Bronchial epithelial cell (primary cell): Measurements from ENCODE around the gene TASOR2. TPM values are rescaled to one million over a fixed set of nuclear protein-coding genes. Genes with fewer than 3 reads are reported as not detected.

ENCODE experiments used
- DNase-seq: peaks from one replicate; pipeline ENCODE4 v3.0.0-alpha.2; 2010; ENCODE audit warnings: low read depth
- FAIRE-seq: peaks from 2 replicates; lab custom pipeline; 2011; peaks lifted over from hg19 to GRCh38; lab: Jason Lieb, UNC
- H3K27me3 ChIP-seq: 2 replicates; pipeline ENCODE4 v1.5.1; 2011; ENCODE audit warnings: low read length; ENCODE audit not compliant: control insufficient read depth, insufficient read depth
- H3K36me3 ChIP-seq: 2 replicates; pipeline ENCODE4 v1.5.1; 2011; ENCODE audit warnings: low read length; ENCODE audit not compliant: control insufficient read depth, insufficient read depth
- H3K4me3 ChIP-seq: 2 replicates; pipeline ENCODE4 v1.5.1; 2011; ENCODE audit warnings: mild to moderate bottlenecking, low read depth, low read length, control low read depth
- total RNA-seq: library from RNA; depleted of rRNA; stranded (reverse); fragments of >200 nt; gene quantifications from 2 replicates; pipeline ENCODE4 v1.2.1, GENCODE V29; 2014
- TF ChIP-seq, protein P1 (sequence below): IDR thresholded peaks from 2 replicates; pipeline ENCODE4 v1.5.1; 2011; ENCODE audit warnings: mild to moderate bottlenecking, moderate library complexity, low read length, control low read depth, inconsistent platforms; ENCODE audit not compliant: insufficient read depth, severe bottlenecking

TASOR2 gene
- total RNA-seq, 1 donor from 2014 or later, result 54.8 TPM

DNA sequence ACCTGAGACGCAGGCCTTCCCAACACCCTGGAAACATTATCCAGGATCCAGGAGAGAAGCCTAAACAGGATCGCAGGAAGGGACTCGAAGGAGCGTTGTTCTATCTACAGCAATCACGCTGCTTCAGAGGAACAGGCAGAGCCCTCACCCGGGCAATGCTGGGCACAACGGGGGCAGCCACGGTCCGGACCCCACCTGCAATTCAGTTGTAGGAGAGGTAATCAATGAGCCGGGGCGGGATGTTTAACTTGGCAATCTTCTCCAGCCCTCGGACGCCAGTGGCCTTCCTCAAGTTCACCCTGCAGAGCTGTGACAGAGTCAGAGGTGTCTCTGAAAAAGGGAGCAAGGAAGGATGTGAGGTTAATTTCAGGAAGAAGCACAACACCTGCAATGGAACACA, 44.1 kb upstream of the TASOR2 start:
- Histone ChIP-seq H3K27me3 (no peaks in the 10 kb centered on the region), H3K36me3 (peaks cover 14% of the 10 kb centered on the region), H3K4me3 (no peak overlapping the region)
- TF ChIP-seq, protein P1, sequence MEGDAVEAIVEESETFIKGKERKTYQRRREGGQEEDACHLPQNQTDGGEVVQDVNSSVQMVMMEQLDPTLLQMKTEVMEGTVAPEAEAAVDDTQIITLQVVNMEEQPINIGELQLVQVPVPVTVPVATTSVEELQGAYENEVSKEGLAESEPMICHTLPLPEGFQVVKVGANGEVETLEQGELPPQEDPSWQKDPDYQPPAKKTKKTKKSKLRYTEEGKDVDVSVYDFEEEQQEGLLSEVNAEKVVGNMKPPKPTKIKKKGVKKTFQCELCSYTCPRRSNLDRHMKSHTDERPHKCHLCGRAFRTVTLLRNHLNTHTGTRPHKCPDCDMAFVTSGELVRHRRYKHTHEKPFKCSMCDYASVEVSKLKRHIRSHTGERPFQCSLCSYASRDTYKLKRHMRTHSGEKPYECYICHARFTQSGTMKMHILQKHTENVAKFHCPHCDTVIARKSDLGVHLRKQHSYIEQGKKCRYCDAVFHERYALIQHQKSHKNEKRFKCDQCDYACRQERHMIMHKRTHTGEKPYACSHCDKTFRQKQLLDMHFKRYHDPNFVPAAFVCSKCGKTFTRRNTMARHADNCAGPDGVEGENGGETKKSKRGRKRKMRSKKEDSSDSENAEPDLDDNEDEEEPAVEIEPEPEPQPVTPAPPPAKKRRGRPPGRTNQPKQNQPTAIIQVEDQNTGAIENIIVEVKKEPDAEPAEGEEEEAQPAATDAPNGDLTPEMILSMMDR, result no peak
- no peak for FAIRE-seq
- DNase-seq, result no peak

DNA sequence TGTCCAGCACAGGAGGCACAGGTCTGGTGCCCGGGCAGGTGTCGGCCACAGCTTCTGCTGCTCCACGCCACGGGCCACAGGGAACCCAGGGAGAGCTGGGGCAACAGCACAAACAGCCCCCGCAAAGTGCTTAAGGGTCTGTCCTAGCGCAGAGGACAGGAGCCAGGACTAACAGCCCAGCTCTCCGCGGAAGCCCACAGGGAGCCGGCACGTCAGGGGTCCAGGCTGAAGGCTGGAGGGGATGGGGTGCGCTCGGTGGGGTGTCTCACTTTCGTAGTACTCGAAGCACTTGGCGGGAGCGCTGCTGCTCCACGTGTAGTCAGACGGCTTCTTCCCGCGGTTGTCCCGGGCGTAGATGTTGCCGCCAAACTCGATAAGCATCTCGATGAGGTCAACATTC, 43.1 kb upstream of the TASOR2 start:
- Histone ChIP-seq H3K4me3 (no peak overlapping the region), H3K27me3 (no peaks in the 10 kb centered on the region), H3K36me3 (peaks cover 14% of the 10 kb centered on the region)
- TF ChIP-seq, protein P1, result no peak
- FAIRE-seq (no peak), DNase-seq (no peak)

DNA sequence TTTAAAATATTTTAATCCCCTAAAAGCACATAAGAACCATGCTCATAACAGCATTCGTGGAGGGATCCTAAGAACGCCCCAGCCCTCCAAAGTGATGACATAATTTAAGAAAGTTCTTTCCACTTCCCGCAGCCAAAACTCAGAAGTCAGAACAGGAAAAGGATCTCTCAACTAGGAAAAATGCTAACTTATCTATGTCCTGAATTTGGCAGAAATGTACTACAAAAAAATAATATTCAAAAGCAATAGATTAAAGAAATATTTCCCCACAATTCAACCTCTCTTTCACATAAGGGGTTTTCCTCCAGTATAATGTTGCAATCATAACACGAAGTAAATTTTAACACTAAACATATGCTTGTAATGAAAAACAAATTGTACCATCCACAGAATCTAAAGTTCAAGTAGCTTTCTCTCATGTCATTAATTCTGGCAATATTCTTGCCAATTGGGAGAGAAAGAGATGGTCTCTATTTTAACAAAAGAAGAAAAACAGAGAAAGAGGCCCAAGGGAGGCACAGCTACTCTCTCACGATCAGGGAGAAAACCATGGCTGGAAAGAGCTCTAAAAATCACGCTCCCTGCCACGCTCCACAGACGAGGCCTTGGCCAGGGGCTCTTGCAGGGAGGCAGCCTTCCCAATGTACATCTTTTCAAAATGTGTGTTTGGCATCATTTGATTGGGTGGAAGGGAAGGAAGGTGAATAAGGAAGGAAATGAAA, 41.1 kb upstream of the TASOR2 start:
- no peak for FAIRE-seq
- Histone ChIP-seq H3K36me3 (peaks cover 15% of the 10 kb centered on the region), H3K4me3 (no peak overlapping the region), H3K27me3 (no peaks in the 10 kb centered on the region)
- TF ChIP-seq, protein P1, result no peak
- no peak for DNase-seq

DNA sequence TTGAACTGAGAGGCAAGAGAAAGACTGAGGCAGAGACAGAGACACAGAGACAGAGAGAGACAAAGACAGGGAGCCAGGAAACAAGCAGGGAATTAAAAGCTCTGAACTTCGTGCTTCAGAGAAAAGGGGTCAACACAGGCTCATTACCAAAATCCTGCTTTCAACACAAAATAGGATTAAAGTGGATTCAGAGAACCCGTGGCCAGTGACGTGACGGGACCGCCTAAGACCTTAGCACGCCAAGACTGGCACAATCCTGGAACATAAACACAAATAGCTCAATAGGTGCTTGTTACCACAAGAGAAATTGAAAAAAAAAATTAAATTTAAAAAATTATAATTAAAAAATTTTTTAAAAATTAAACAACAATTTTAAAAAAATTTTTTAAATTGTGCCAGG, 39.7 kb upstream of the TASOR2 start:
- no peak overlapping the region for H3K4me3 ChIP-seq
- TF ChIP-seq, protein P1, result no peak
- peaks cover 17% of the 10 kb centered on the region for H3K36me3 ChIP-seq
- FAIRE-seq, result no peak
- no peak for DNase-seq
- H3K27me3 ChIP-seq, result no peaks in the 10 kb centered on the region

DNA sequence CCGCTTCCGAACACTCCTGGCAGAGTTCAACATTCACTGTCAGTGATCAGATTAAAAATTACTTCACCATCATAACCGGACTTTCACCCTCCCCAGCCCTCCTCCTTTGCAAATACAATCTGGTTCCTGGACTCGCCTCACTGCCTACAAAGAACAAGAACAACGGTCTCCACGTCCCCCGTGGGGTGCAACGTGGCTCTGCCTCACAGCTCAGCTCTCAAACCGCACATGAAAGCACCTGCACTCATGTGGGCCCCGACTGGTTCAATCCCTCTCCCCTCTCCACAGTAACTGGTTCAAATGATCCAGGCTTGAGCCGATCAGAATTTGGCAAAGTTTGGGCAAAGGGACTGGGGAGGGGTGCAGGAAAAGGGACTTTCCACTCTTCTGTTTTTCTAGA, 39.3 kb upstream of the TASOR2 start:
- H3K36me3 ChIP-seq, result peaks cover 13% of the 10 kb centered on the region
- no peak overlapping the region for H3K4me3 ChIP-seq
- DNase-seq, result no peak
- H3K27me3 ChIP-seq, result no peaks in the 10 kb centered on the region
- FAIRE-seq, result no peak
- TF ChIP-seq, protein P1, result no peak
